A549 treated with ZK216348 at 1 μM for 4 hours (cell line): ENCODE results near the gene NTN1. TPM values are rescaled to one million over a fixed set of nuclear protein-coding genes. Genes with fewer than 3 reads are reported as not detected.

Source experiments
- total RNA-seq: library from RNA; stranded (reverse); fragments of 200-300 nt; extraction: Qiagen RNA extraction; gene quantifications from 5 replicates; pipeline ENCODE4 v1.2.3, GENCODE V29; 2022; ENCODE audit warnings: low read depth

The NTN1 gene
- total RNA-seq, result 0.37 to 0.55 TPM (median 0.43 TPM) in 5 replicates

GRCh38 chr17:9021158-9021991 lies at the start of gene NTN1:
Gene NTN1 (plus strand): TSS chr17:9021510. CDS start chr17:9022374, 864 bp downstream.

Other genes with a start within 250 kb of the NTN1 start
- not detected in 5 replicates for gene MFSD6L, start 222.1 kb upstream of the NTN1 start, total RNA-seq
- 0.07 TPM in 1 of 5 replicates, not detected in the others for gene PIK3R6, start 153.8 kb upstream of the NTN1 start, total RNA-seq
- gene PIK3R5, start 55.8 kb upstream of the NTN1 start, total RNA-seq, result 0.04 to 0.09 TPM in 2 of 5 replicates, not detected in the others